LoVo (cell line): ENCODE measurements around the gene KCNQ1.

Experiments
- DNase-seq: peaks from one replicate; pipeline ENCODE4 v3.0.0-alpha.2; 2016; ENCODE audit warnings: low spot score

Gene KCNQ1

GRCh38 chr11:2685566-2686359 lies 241.0 kb downstream of the KCNQ1 start:
- DNase-seq, result no peak

DNA sequence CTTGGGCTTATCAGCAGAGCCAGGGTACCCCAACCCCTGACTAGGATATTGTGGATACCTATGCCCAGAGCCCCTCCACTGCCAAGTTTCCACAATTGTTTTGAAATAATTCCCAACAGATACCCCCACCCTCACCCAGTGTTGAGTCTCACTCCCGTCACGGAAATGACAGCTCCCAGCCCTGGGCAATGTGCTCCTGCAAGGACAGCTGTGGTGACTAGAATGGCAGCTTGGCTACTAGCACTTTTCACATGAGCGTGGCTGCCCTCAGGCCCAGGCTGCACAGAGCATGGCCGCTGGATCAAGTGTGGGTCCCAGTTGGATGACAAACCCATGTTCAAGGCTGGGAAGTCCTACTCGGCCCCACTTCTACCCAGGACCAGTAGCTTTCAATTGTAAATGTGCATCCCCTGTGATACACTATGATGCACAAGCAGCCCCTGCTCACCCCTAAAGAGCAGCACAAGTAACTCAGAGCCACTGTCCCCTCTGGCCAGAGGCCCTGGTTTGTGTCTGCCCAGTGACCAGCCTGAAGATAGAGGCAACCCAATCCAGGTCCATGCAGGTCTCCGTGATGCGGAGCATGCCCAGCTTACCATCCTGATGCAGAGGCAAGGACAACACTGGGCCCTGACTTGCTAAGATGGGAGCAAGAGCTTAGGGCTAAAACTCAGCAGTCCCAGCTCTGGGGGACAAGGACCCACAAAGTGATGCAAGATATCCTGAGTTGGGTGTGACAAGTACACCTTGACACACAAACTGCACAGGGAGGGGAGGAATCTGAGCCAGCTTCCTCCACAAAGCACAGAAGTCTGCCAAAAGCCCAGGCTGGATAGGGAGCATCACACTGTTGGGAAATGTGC lies 241.8 kb downstream of the KCNQ1 start:
- no peak for DNase-seq

DNA sequence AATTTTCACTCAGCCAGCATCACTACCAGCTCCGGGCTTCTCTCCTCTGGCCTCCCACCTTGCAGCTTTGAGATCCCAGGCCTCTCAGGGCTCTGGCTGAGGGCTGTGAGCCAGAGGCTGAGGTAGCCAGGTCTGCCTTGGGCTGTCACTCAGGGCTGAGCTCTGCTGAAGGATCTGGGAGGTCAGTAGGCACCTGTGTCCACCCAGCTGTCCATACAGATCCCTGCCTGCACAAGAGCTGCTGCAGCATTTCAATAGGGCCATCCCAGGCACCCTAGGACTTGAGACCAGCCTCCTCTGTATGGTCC lies 242.4 kb downstream of the KCNQ1 start:
- no peak for DNase-seq

DNA sequence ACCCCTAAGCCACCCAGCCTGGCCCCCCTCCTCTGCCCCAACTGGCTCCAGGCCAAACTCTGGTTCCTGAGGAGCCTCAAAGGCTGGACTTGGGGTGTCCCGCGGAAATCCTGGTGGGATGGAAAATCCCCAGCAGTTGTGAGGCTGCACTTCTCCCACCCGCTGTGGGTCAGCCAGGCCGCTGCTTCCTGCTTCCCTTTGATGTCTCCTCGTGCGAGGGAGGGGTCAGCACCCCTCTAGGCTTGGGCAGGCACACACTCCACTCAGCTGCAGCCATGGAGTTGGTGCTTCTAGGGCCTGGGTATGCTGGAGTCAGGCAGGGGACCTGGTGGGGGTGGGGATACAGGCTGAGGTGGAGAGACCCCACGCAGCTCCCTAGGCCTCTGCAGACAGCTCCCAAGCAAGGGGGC lies 243.0 kb downstream of the KCNQ1 start:
- no peak for DNase-seq

GRCh38 chr11:2688381-2689231 lies 243.8 kb downstream of the KCNQ1 start:
- no peak for DNase-seq

- DNase-seq, result no peak
Observed at GRCh38 chr11:2689651-2690575, 245.1 kb downstream of the KCNQ1 start.

DNA sequence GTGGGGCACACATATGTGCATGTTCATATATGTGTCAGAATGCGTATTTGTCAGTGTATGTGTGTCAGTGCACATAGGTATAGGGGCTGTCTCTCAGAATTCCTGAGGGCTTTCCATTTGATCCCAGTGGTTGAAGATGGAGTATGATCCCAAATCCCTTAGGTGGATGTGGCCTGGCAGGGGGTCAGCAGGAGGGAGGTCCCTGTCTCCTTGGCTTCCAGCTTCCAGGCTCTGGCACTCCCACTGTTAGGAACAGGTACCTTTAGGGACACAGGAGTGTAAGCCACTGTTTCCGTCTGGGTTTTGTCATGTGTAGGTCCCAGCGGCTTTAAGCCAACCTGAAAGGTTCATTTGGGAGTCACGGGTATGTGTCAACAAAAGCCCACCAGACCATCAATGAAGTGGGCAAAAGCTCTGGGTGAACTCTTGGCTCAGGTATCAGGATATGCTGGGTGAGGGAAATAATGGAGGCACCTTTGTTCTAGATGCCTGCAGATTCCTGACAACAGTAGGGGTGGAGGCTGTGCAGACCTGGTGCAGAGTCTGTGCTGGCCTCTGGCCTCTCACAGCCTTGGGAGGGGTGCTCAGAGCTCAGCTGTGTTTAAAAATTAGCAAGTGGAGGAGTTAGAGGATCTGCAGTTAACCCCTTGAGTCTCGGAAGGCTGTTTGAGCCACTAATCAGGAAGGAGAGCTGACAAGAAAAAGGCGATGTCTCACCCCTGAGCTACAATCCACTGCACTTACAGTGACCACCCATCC lies 246.0 kb downstream of the KCNQ1 start:
- DNase-seq, result no peak

- no peak for DNase-seq
Observed at GRCh38 chr11:2691355-2691761, 246.6 kb downstream of the KCNQ1 start.

DNA sequence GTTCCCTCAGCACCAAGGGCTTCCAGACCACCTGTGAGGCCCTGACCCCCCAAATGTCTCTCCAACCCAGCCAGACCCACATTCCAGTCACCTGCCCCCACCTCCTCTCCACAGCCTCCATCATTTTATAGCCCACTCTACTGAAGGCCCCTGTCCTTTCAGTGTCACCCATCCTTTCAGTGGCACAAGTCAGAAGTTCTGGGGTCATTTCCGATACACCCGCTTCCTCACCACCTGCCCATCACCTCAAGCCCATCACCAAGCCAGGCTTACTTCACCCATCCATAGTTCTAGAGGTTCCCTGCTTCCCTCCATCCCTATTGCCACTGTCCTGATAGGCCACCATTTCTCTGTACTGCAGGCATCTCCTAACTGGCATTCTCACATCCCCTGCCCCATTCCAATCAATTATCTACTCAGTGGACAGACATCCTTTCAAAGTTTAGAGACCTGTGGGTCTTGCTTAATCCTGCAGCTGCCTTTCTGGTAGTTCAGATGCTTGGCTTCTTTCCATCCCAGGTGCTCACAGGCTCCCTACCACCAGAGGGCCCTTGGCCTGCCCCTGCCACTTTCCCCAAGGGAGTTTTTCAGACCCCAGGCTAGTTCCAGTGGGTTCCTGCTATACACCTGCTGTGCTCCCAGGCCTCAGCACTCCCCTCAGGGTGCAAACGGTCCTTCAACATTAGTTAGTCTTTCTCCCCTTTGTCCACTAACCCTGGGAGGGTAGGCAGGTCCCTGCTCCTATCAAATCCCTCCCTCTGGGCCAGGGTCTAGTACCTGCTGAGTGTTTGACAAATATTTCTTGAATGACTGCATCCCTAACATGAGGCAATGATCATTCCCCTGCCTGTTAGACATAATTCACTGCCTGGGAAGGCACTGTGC lies 247.4 kb downstream of the KCNQ1 start:
- DNase-seq, result no peak

DNA sequence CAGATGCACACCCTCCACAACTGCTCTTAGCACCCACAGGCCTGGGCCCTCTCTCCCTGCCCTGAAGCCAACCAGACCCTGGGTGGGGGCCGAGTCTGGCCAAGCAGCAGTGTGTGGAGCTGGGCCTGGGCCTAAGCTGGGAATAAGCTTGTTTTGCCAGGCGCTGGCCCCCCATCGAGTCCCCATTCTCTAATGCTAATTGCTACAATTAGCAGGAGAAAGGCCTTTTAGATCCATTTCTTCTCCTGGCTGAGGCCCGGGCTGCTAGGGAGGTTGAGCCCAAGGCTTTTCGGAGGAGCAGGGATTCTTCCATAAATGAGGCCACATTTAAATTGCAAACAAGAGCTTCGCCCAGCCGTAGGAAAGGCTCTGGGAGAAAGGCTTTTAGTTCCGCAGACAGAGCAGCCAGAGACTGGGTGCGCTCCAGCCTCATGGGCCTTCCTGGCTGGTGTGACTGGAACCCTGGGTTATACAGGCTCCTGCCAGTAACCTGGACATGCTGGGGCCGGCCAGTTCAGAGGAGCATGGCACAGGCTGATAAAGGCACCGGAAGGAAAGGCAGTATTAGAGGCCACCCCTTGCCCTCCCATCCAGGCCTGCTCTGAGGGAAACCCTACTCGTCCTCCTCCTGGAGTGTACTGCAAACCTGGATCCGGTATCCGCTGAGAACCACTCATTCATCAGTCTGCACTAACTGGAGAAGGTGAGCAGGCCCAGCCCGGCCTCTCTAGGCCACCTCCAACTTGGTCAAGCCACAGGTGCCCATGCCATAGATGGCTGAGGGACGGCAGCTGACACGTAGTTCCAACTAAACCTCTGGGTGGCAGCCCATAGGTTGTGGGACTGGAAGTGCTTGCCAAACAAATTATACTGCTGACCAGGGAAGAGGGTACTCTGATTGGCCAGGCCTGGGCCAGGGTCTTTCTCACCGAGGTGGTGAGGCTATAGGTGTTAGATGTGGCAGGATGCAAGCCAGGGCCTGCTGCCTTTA lies 248.8 kb downstream of the KCNQ1 start:
- DNase-seq, result no peak

GRCh38 chr11:2694495-2694894 lies 249.7 kb downstream of the KCNQ1 start:
- no peak for DNase-seq

DNA sequence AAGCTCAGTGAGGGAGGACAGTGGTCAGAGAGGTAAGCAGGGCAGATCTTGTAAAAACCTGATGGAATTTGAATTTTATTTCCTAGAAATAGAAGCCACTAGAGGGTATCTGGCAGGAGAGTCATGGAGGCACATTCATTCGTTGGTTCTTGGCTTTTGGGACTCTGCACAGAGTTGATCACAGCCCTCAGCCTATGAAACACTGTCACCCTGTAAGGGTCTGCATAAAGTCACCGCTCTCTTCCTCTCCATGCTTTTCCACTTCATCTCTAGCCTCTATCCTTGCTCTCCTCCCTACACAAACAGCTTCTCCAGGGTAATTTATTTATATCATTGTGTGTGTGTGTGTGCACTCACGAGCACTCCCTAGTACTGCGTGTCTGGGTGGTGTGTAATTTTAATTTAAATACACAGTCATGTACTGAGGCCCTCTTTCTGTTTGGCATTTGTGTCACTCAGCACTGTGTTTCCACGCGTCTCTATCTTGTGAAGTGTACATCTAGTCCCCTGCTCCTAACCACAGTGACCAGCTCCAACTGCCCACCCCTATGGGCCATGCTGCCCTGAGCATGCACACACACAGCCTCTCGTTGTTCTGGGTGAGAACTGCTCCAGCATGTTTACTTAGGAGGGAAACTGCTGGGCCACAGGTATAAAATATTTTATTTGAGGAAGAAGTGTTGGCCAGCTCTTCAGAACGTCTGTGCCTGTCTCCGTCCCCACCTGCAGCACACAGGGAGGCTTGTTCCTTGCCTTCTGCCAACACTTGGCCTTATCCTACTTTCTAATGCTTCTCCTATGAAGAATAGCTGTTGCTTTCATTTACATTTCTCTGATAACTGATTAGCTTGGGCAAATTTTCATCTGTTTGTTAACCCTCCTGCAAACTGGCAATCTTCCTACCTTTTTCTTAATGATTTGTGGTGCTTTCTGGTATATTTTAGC lies 250.5 kb downstream of the KCNQ1 start:
- no peak for DNase-seq

GRCh38 chr11:2696455-2696854 lies 251.6 kb downstream of the KCNQ1 start:
- DNase-seq, result no peak

- DNase-seq, result no peak
Observed at GRCh38 chr11:2697866-2698265, 253.1 kb downstream of the KCNQ1 start.

GRCh38 chr11:2698386-2699184 lies 253.8 kb downstream of the KCNQ1 start:
- no peak for DNase-seq

GRCh38 chr11:2699185-2699530 lies 254.3 kb downstream of the KCNQ1 start:
- no peak for DNase-seq
